Neural cell (in vitro differentiated cells): ENCODE measurements around the gene NEK2. TPM values are rescaled to one million over a fixed set of nuclear protein-coding genes. Genes with fewer than 3 reads are reported as not detected.

ENCODE experiments used
- H2AFZ ChIP-seq: fragments of 200-600, 300-800 bp; sonication (generic), shearing (Covaris generic); 2 replicates; pipeline ENCODE4 v1.6.0; 2014; ENCODE audit warnings: low read depth, mild to moderate bottlenecking, antibody characterized with exemption, low read length, moderate library complexity
- H3F3A ChIP-seq: fragments of 200-600 bp; shearing (Covaris generic); 2 replicates; pipeline ENCODE4 v1.6.1; 2016; ENCODE audit warnings: mild to moderate bottlenecking, moderate library complexity, mixed read lengths, antibody characterized with exemption, low read length; ENCODE audit not compliant: insufficient read depth, poor library complexity, severe bottlenecking
- H3K27ac ChIP-seq: fragments of 200-600, 300-800 bp; sonication (generic), shearing (Covaris generic); 2 replicates; pipeline ENCODE4 v1.5.1; 2014; ENCODE audit warnings: mild to moderate bottlenecking, low read length, moderate library complexity
- H3K27me3 ChIP-seq: fragments of 300-800, 200-600 bp; sonication (generic), shearing (Covaris generic); 2 replicates; pipeline ENCODE4 v1.6.0; 2014; ENCODE audit warnings: mild to moderate bottlenecking, low read depth, low read length, moderate library complexity; ENCODE audit not compliant: insufficient read depth
- H3K36me3 ChIP-seq: fragments of 300-800, 200-600 bp; sonication (generic), shearing (Covaris generic); 2 replicates; pipeline ENCODE4 v1.5.1; 2014; ENCODE audit warnings: mild to moderate bottlenecking, antibody characterized with exemption, low read length, moderate library complexity; ENCODE audit not compliant: insufficient read depth
- H3K4me2 ChIP-seq: fragments of 300-800, 200-600 bp; sonication (generic), shearing (Covaris generic); 2 replicates; pipeline ENCODE4 v1.6.0; 2014; ENCODE audit warnings: mild to moderate bottlenecking, low read length
- H3K4me3 ChIP-seq: fragments of 300-800, 200-600 bp; sonication (generic), shearing (Covaris generic); 2 replicates; pipeline ENCODE4 v1.5.1; 2014; ENCODE audit warnings: mild to moderate bottlenecking, low read length, moderate library complexity
- H3K79me2 ChIP-seq: fragments of 200-600 bp; shearing (Covaris generic); replicated peaks from 2 replicates; pipeline ENCODE4 v1.6.0; 2014; ENCODE audit warnings: mild to moderate bottlenecking, low read length, moderate library complexity; ENCODE audit not compliant: insufficient read depth
- H3K9ac ChIP-seq: fragments of 300-800, 200-600 bp; sonication (generic), shearing (Covaris generic); 2 replicates; pipeline ENCODE4 v1.6.1; 2016; ENCODE audit warnings: mild to moderate bottlenecking, low read length, mixed read lengths
- H3K9me2 ChIP-seq: fragments of 200-600 bp; shearing (Covaris generic); 2 replicates; pipeline ENCODE4 v1.6.1; 2016; ENCODE audit warnings: mild to moderate bottlenecking, low read length, mixed read lengths; ENCODE audit not compliant: insufficient read depth
- H3K9me3 ChIP-seq: fragments of 200-600, 300-800 bp; sonication (generic), shearing (Covaris generic); 2 replicates; pipeline ENCODE4 v1.6.1; 2016; ENCODE audit warnings: mild to moderate bottlenecking, mixed run types, low read length, moderate library complexity, mixed read lengths
- H4K20me1 ChIP-seq: fragments of 200-600 bp; shearing (Covaris generic); 2 replicates; pipeline ENCODE4 v1.6.1; 2016; ENCODE audit warnings: mild to moderate bottlenecking, mixed run types; ENCODE audit not compliant: insufficient read depth
- EP300 ChIP-seq: fragments of 450-650 bp; conservative IDR thresholded peaks from 2 replicates; pipeline ENCODE4 v1.6.1; 2014; ENCODE audit warnings: antibody characterized with exemption, mild to moderate bottlenecking, moderate library complexity; ENCODE audit not compliant: poor library complexity, severe bottlenecking
- EZH2 ChIP-seq: fragments of 200-600, 300-800 bp; shearing (Covaris generic), sonication (generic); IDR thresholded peaks from 2 replicates; pipeline ENCODE4 v1.6.1; 2014; ENCODE audit warnings: antibody characterized with exemption, low read length, borderline replicate concordance, mild to moderate bottlenecking; ENCODE audit not compliant: insufficient read depth, poor library complexity, severe bottlenecking
- MXI1 ChIP-seq: fragments of 450-650 bp; conservative IDR thresholded peaks from 2 replicates; pipeline ENCODE4 v1.6.1; 2014; ENCODE audit warnings: antibody characterized with exemption, mild to moderate bottlenecking; ENCODE audit not compliant: poor library complexity, severe bottlenecking
- POLR2AphosphoS5 ChIP-seq: IDR thresholded peaks from 2 replicates; pipeline ENCODE4 v1.6.1; 2012
- RAD21 ChIP-seq: fragments of 450-650 bp; conservative IDR thresholded peaks from 2 replicates; pipeline ENCODE4 v1.6.1; 2014; ENCODE audit warnings: antibody characterized with exemption, mild to moderate bottlenecking, moderate library complexity
- REST ChIP-seq: IDR thresholded peaks from 2 replicates; pipeline ENCODE4 v1.6.1; 2012; ENCODE audit warnings: borderline replicate concordance
- SMC3 ChIP-seq: fragments of 450-650 bp; conservative IDR thresholded peaks from 2 replicates; pipeline ENCODE4 v1.6.1; 2014; ENCODE audit warnings: antibody characterized with exemption, mild to moderate bottlenecking, moderate library complexity; ENCODE audit not compliant: poor library complexity
- TAF1 ChIP-seq: IDR thresholded peaks from 2 replicates; pipeline ENCODE4 v1.6.1; 2012; ENCODE audit warnings: low read depth
- polyA plus RNA-seq: library from polyadenylated mRNA; depleted of rRNA; stranded (reverse); fragments of >200 nt; gene quantifications from 2 replicates; pipeline ENCODE4 v1.2.3, GENCODE V29; 2014
- TF ChIP-seq, protein P1 (sequence below): fragments of 450-650 bp; IDR thresholded peaks from 2 replicates; pipeline ENCODE4 v1.5.1; 2014; ENCODE audit warnings: antibody characterized with exemption, mild to moderate bottlenecking, moderate library complexity; ENCODE audit not compliant: poor library complexity, severe bottlenecking

Gene NEK2
- polyA plus RNA-seq, 1 donor from 2014 or later: 0.98 TPM

DNA sequence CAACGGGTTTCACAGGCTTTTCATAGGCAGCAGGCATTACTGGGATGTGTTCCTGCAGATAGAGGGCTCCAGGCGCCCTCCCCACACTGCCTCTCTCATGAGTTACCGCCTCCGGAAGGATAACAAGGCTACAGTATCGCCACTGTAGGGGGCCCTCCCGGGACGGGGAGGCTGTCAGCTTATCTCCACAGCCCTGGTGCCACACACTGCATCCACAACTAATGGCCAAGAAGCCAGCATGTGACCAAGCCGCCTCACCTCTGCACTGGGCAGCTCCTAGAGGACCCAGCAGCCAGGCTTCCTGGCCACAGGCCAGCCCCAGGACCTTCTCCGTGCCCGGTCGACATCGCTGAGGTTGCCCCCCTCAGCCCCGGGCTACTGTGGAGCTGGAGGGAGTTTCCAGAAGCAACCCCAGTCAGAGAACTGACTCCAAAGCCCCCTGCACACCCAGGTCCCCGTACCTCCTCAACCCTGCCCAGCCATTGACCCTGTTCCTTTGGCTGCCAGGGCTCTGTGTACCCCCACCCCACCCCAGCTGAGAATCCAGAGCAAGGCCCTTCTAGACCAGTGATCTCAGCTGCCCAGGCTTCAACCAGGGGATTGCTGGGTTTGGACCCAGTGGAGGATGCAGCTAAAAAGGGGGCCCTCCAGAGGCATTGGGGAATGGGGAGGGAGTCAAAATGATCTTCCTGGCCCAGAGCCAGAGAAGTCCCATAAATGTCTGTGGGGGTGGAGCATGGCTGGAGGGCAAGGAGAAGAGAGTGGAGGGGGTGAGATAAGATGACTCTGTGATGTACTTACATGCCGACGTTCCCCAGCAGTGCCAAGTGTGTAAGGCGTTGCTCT lies 45.0 kb downstream of the NEK2 start:
- Histone ChIP-seq H2AFZ (no peak overlapping the region), H3K27me3 (no peaks in the 10 kb centered on the region), H3K27ac (no peak overlapping the region), H3K79me2 (no peaks in the 10 kb centered on the region), H3F3A (no peaks in the 10 kb centered on the region), H3K9ac (no peak overlapping the region), H3K9me2 (no peaks in the 10 kb centered on the region), H3K4me2 (no peak overlapping the region), H3K36me3 (no peaks in the 10 kb centered on the region), H3K4me3 (no peak overlapping the region), H4K20me1 (no peaks in the 10 kb centered on the region), H3K9me3 (no peaks in the 10 kb centered on the region)
- TF ChIP-seq POLR2AphosphoS5: no peak
- TF ChIP-seq, protein P1, sequence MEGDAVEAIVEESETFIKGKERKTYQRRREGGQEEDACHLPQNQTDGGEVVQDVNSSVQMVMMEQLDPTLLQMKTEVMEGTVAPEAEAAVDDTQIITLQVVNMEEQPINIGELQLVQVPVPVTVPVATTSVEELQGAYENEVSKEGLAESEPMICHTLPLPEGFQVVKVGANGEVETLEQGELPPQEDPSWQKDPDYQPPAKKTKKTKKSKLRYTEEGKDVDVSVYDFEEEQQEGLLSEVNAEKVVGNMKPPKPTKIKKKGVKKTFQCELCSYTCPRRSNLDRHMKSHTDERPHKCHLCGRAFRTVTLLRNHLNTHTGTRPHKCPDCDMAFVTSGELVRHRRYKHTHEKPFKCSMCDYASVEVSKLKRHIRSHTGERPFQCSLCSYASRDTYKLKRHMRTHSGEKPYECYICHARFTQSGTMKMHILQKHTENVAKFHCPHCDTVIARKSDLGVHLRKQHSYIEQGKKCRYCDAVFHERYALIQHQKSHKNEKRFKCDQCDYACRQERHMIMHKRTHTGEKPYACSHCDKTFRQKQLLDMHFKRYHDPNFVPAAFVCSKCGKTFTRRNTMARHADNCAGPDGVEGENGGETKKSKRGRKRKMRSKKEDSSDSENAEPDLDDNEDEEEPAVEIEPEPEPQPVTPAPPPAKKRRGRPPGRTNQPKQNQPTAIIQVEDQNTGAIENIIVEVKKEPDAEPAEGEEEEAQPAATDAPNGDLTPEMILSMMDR: no peak
- TF ChIP-seq TAF1: no peak
- no peak for TF ChIP-seq REST
- no peak for TF ChIP-seq EP300
- TF ChIP-seq RAD21: no peak
- no peak for TF ChIP-seq SMC3
- TF ChIP-seq MXI1: no peak
- TF ChIP-seq EZH2: no peak

- no peaks in the 10 kb centered on the region for H3K79me2 ChIP-seq
- H3F3A ChIP-seq: no peaks in the 10 kb centered on the region
- no peaks in the 10 kb centered on the region for H3K36me3 ChIP-seq
- H4K20me1 ChIP-seq: no peaks in the 10 kb centered on the region
- no peaks in the 10 kb centered on the region for H3K9me3 ChIP-seq
- H3K9ac ChIP-seq: no peak overlapping the region
- no peak overlapping the region for H3K27ac ChIP-seq
- TF ChIP-seq TAF1: no peak
- no peak overlapping the region for H3K4me2 ChIP-seq
- no peak overlapping the region for H2AFZ ChIP-seq
- H3K9me2 ChIP-seq: no peaks in the 10 kb centered on the region
- no peak overlapping the region for H3K4me3 ChIP-seq
- no peaks in the 10 kb centered on the region for H3K27me3 ChIP-seq
These were observed 47.0 kb downstream of the NEK2 start for GRCh38 chr1:211628417-211628816.
